Heart right ventricle (tissue), 16 donors: Measurements from ENCODE around the gene SUMF1. TPM values are rescaled to one million over a fixed set of nuclear protein-coding genes. Genes with fewer than 3 reads are reported as not detected.

Experiments used
- ATAC-seq, 8 donors: fragments of 200-7000 bp; cut with Tn5 transposase; one replicate each; pipeline ENCODE4 v1.9.1; 2020; ENCODE audit warnings: mild to moderate bottlenecking in 8 of 8, moderate library complexity in 8 of 8, moderate number of reproducible peaks in 1 of 8
- DNase-seq, 2 donors: peaks; one replicate each; pipeline ENCODE4 v3.0.0-alpha.2; 2020
- H3K27ac ChIP-seq, 10 donors: fragments of 200-600 bp; sonication (generic) in 2 of 10; one replicate each; pipeline versions ENCODE4 v1.5.0 to v1.8.0; 2020 to 2022; ENCODE audit warnings: mild to moderate bottlenecking in 3 of 10
- H3K27me3 ChIP-seq, 7 donors: fragments of 200-600 bp; one replicate each; pipeline ENCODE4 v1.8.0; 2021 to 2022; ENCODE audit warnings: mild to moderate bottlenecking in 2 of 7
- H3K36me3 ChIP-seq, 9 donors: fragments of 200-600 bp; sonication (generic) in 1 of 9; one replicate each; pipeline versions ENCODE4 v1.5.0 to v1.8.0; 2020 to 2022; ENCODE audit warnings: mild to moderate bottlenecking in 2 of 9
- H3K4me1 ChIP-seq, 9 donors: fragments of 200-600 bp; sonication (generic) in 1 of 9; one replicate each; pipeline versions ENCODE4 v1.5.0 to v1.8.0; 2020 to 2022; ENCODE audit warnings: mild to moderate bottlenecking in 4 of 9
- H3K4me3 ChIP-seq, 10 donors: fragments of 200-600 bp; sonication (generic) in 2 of 10; one replicate each; pipeline versions ENCODE4 v1.5.0 to v1.8.0; 2020 to 2022; ENCODE audit warnings: mild to moderate bottlenecking in 7 of 10, moderate library complexity in 2 of 10
- H3K9me3 ChIP-seq, 11 donors: fragments of 200-600 bp in 10 of 11; sonication (generic) in 2 of 11; one replicate each; pipeline versions ENCODE4 v1.5.0 to v1.8.0; 2013 to 2022; ENCODE audit warnings: mild to moderate bottlenecking in 2 of 11, control low read depth in 1 of 11, moderate library complexity in 1 of 11
- WGBS, 2 donors: extraction: QIAGEN DNeasy Blood & Tissue Kit; methylation state at CpG; one replicate each; pipeline ENCODE4 v1.1.7; 2013; ENCODE audit warnings: inconsistent platforms in 1 of 2; 5-methylcytosine and 5-hydroxymethylcytosine counted together
- intact Hi-C, 10 donors: fragments of 100-400 bp; cut with DNase I; formaldehyde crosslinking; loops; one replicate each; pipeline versions ENCODE4 v1.11.1 to v1.14.2; 2022
- polyA plus RNA-seq, 2 donors: library from polyadenylated mRNA; stranded (reverse); fragments of 200-250 nt; gene quantifications; one replicate each; pipeline ENCODE4 v1.2.3, GENCODE V29; 2013
- total RNA-seq, 10 donors: library from RNA; stranded (reverse); fragmentation: NEBNext Ultra II Directional in 3 of 10; extraction: Animal tissue kit (Norgen Biotek cat#: 25700) in 3 of 10; gene quantifications; one replicate each; pipeline versions ENCODE4 v1.2.1 to v1.2.4, GENCODE V29; 2021 to 2023
- TF ChIP-seq, protein P1 (sequence below), 9 donors: fragments of 200-600 bp; sonication (generic) in 2 of 9; IDR thresholded peaks; one replicate each; pipeline versions ENCODE4 v1.5.0 to v1.8.0; 2021 to 2022; ENCODE audit warnings: antibody characterized with exemption in 9 of 9, mild to moderate bottlenecking in 5 of 9, moderate library complexity in 1 of 9
- donor health status: Arrhythmogenic right ventricular cardiomyopathy.
- donor health status: ischemic (EF 13 %, LVEDD 7.1; RV severe dilation, severe dysfunction).
- donor health status: healthy with polysubstance abuse.
- donor health status: DM: no; HTN: yes; CAD: no.
- donor health status: DM: no; HTN: no; CAD: no.
- donor health status: ischemic (EF 25% LVEDD 6.9; RV normal size, moderate dysfunction).
- donor health status: ischemic (EF 25% LVEDD 5.7; RV mildly dilated, moderate dysfunction).
- donor health status: healthy.
- donor health status: DM: yes; HTN: yes; CAD: no.
- donor health status: Ischemic cardiomyopathy.
- donor health status: ischemic (EF 35%, LVEDD 5.7; RV mildly dilated, moderate dysfunction).
- donor health status: nonischemic (EF 11% LVEDD 7.7; RV severe dilation, severe dysfunction).
- donor health status: DM: yes; HTN: yes; CAD: no.
- donor health status: PGD.
- donor health status: ischemic (EF 29% LVEDD 5.4; RV normal size, mild dysfunction).
- donor health status: nonischemic (EF 23%, LVEDD 6.1; RV moderate dilation, normal function).

Gene SUMF1
- total and polyA plus RNA-seq, 12 donors: 3.7 to 15.1 (median 8.9) TPM

- TF ChIP-seq, protein P1, sequence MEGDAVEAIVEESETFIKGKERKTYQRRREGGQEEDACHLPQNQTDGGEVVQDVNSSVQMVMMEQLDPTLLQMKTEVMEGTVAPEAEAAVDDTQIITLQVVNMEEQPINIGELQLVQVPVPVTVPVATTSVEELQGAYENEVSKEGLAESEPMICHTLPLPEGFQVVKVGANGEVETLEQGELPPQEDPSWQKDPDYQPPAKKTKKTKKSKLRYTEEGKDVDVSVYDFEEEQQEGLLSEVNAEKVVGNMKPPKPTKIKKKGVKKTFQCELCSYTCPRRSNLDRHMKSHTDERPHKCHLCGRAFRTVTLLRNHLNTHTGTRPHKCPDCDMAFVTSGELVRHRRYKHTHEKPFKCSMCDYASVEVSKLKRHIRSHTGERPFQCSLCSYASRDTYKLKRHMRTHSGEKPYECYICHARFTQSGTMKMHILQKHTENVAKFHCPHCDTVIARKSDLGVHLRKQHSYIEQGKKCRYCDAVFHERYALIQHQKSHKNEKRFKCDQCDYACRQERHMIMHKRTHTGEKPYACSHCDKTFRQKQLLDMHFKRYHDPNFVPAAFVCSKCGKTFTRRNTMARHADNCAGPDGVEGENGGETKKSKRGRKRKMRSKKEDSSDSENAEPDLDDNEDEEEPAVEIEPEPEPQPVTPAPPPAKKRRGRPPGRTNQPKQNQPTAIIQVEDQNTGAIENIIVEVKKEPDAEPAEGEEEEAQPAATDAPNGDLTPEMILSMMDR (IDR thresholded peaks at IDR 0.05): no peak
- Histone ChIP-seq H3K36me3 (no peaks in the 10 kb centered on the region), H3K9me3 (no peaks in the 10 kb centered on the region), H3K4me1 (peaks cover 0 to 35% (median 14%) of the 10 kb centered on the region in 9 donors), H3K27me3 (no peaks in the 10 kb centered on the region), H3K27ac (peak overlapping the region in 5 of 10 donors; percentile 2 to 23 (median 11)), H3K4me3 (no peak overlapping the region)
- ATAC-seq: no peak
- intact Hi-C loops: no loop called here
- WGBS, 2 donors: 89 to 92% methylated on average over 4 of the region's 4 CpGs
- no peak for DNase-seq
Observed at GRCh38 chr3:4425707-4426106, 41.4 kb downstream of the SUMF1 start.

- no peaks in the 10 kb centered on the region for H3K27me3 ChIP-seq
- TF ChIP-seq, protein P1 (IDR thresholded peaks at IDR 0.05): no peak
- H3K27ac ChIP-seq: no peak overlapping the region
- H3K9me3 ChIP-seq: no peaks in the 10 kb centered on the region
- no peak overlapping the region for H3K4me3 ChIP-seq
- intact Hi-C loops: no loop called here
- DNase-seq (no peak), ATAC-seq (no peak)
- H3K36me3 ChIP-seq: no peaks in the 10 kb centered on the region
- peaks cover 0 to 32% (median 11%) of the 10 kb centered on the region in 9 donors for H3K4me1 ChIP-seq
Observed at GRCh38 chr3:4425055-4425454, 42.0 kb downstream of the SUMF1 start.

GRCh38 chr3:4421121-4421520 lies 45.9 kb downstream of the SUMF1 start:
- H3K36me3 ChIP-seq: peaks cover 0 to 21% (median 0%) of the 10 kb centered on the region in 9 donors
- intact Hi-C loops: no loop called here
- H3K9me3 ChIP-seq: no peaks in the 10 kb centered on the region
- H3K27ac ChIP-seq: peak overlapping the region in 1 of 10 donors; percentile 60
- no peak overlapping the region for H3K4me3 ChIP-seq
- TF ChIP-seq, protein P1 (IDR thresholded peaks at IDR 0.05): no peak
- ATAC-seq (no peak), DNase-seq (no peak)
- H3K27me3 ChIP-seq: no peaks in the 10 kb centered on the region
- H3K4me1 ChIP-seq: peaks cover 0 to 22% (median 0%) of the 10 kb centered on the region in 9 donors
- WGBS, 2 donors: 90 to 94% methylated on average over 2 of the region's 2 CpGs

GRCh38 chr3:4419920-4420319 lies 47.1 kb downstream of the SUMF1 start:
- no peaks in the 10 kb centered on the region for H3K9me3 ChIP-seq
- H3K4me3 ChIP-seq: no peak overlapping the region
- ATAC-seq: no peak
- intact Hi-C loops: no loop called here
- no peak for DNase-seq
- H3K27ac ChIP-seq: no peak overlapping the region
- TF ChIP-seq, protein P1 (IDR thresholded peaks at IDR 0.05): no peak
- H3K4me1 ChIP-seq: peaks cover 0 to 19% (median 0%) of the 10 kb centered on the region in 9 donors
- 96 to 100% methylated on average over 1 of the region's 1 CpG for whole genome bisulfite sequencing, 2 donors
- peaks cover 0 to 31% (median 0%) of the 10 kb centered on the region in 9 donors for H3K36me3 ChIP-seq
- no peaks in the 10 kb centered on the region for H3K27me3 ChIP-seq
